SIG-M5 (cell line): ENCODE results near the gene ERCC6L2.

Experiments
- DNase-seq: peaks from one replicate; lab custom pipeline; 2025; lab: John Stamatoyannopoulos, UW

Gene ERCC6L2

DNA sequence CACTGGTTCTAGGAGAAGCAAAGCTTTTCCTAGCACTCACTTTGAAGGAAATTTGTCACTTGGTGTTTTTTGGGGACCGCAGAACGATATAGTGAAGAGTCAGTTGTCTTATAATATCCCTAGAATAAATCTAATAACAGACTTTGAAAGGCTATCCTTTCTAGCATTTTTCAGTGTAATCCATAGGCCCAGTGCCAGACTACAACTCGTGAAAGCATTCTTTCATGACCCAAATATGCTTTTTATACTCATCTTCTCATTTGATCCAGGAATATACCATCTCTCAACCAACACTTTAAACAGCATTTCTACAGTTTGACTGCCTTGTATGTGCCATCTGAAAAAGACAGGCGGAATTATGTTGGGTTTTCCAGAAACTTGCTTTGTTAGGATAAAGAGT, 104.0 kb downstream of the ERCC6L2 start:
- DNase-seq = no peak

DNA sequence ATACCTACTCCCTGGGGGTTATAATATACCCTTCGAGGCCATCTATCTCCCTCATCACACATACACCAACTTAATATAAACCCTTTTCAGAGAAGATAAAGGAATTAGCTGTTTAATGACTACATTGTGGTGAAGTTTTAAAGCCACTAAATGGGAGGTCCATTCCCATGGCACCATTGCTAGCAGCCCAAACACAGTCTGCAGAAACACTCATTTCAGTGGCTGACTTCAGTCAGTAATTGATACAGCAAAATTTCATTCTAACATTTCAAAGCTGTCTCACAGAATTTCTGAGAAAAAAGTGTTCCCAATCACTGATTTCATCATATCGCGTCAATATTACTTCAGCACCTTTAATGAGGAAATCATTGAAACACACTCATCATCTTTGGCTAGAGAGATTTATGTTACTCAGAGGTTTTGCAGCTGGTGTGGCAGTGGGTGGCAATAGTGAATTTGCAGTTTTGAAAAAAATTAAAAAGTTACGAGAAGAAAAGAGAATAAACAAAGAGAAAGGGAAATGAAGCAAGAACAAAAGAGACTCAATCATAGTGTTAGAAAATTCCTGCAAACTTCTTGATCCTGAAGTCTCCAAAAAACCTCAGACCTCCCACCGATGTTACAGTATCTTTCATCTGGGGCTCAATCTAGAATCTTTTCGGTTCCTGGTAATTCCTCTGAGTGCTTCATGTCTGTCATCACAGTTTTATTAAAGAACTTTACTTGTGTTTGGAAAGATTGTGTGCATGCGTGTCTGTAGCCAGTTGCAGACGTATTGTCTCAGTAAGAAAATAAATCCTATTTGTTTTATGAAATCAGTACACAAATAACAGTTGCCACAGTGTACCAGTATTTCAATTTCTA, 105.0 kb downstream of the ERCC6L2 start:
- no peak for DNase-seq

DNA sequence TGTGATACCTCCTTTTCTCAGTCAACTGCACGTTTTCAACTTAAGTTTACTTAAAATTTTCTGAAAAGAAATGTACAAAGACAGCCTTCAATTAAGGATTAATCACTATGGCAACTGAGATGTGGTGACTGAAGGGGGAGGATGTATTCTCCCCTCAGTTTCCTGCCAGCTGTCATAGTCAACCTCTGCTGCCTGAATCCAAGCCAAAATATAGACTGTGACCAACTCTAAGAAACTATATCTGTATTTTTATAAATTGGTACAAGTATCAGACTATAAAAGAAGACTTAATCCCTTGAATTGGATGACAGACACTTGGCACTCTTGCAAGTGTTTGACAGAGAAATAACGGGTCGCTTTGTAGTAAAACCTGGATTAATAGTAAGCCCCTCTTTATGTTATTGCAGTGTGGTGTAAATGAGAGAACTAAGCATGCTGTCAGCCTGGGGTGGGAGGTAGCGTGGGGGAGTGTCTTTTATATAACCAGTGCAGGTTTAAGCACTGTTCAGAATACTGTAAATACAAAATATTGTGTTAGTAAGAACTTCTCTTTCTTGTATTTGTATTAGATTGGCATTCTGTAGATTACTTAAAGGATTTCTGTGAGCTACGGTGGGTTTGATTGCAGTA, 106.4 kb downstream of the ERCC6L2 start:
- DNase-seq = no peak

DNA sequence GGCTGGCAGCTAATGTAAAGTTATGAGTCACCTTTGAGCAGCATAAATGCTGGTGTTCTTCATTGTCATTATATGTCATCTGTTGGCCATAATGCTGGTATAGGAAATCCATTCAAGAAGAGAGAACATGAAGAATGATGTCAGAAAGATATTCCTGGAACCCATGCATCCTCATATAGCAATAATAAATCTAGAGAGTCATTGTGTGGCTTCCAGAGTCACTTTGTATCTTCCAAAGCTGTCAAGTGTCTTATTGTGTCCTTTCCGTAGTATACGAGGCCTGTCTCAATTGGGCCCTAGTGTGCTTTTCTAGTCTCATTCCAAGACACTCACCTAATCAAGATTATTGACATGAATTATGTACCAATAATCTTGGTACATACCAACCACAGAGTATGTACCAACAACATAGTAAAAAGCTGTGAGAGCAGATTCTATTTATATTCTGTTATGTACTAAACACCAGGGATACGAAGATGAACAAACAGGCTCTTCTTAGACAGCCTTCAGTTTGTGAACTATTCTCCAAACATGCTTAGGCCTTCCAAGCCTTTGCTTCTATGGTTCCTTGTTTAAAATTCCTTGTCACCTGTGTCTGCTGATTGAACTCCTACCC, 110.1 kb downstream of the ERCC6L2 start:
- no peak for DNase-seq

DNA sequence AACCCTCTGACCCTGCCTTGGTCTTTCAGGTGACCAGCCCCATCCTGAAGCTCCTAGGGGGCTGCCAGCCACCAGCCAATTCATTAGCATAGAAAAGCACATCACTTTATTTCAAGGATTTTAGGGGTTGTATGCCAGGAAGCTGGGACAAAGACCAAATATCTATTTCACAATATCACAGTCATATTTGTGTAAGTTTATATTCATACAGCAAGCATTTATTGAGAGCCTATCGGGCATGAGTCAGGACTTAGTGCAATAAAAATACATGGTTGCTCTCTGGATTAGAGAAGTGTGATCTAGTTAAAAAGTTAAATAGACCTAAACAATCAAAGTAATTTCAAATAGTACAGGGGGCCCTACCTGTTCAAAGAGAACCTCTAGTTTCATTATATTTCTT, 113.8 kb downstream of the ERCC6L2 start:
- DNase-seq = no peak

DNA sequence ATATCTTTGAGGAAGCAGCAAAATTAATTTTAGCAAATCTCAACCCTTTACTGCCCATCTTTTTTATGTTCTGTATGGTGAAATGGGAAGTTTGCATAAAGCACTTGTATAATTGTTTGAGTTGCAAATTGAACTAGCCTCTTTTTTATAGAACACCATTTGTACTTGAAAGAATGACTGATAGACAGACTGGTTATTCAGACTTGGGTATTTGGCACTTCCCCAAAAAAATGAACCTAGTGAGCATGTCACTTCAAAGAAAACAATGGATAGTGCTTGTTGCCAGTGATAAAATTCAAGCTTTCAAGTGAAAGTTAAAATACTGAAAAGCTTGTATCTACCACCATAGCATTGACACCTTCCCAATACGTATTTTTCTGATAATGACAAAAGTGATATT, 115.8 kb downstream of the ERCC6L2 start:
- no peak for DNase-seq

DNA sequence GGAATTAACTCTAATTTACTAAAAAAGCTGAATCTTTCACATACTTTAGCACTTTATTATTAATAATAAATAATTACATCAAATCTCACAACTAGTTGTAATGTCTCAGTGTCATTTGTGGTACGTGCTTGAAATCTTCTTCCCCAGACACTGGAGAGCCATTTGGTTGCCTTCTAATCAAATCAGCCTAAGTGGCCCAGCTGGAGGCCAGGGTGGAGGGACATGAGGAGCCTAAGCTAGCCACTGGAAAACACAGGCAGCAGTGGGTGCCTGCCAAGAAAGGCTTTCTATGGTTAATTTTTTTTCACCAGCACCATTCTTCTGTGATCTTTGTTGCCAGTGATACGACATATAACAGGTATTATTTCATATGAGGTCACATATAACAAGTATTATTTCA, 117.0 kb downstream of the ERCC6L2 start:
- no peak for DNase-seq

DNA sequence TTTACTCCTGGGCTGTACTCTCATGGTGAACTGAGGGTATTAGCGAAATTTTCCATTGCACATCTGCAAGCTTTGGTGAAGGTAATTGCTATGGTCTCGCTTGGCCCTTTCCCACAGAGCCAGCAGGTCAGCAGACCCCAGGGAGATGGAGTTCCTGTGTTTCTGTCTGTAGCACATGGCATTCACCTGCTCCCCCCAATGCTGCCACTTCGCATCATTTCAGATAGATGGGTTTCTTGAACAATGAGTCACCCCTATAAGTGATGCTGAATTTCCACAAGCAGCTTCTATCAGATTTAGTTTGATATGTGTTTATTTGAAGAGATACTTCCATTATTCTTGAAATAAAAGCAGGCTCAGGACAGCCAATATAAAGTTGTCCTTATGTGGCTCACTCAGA, 117.8 kb downstream of the ERCC6L2 start:
- DNase-seq = no peak

DNA sequence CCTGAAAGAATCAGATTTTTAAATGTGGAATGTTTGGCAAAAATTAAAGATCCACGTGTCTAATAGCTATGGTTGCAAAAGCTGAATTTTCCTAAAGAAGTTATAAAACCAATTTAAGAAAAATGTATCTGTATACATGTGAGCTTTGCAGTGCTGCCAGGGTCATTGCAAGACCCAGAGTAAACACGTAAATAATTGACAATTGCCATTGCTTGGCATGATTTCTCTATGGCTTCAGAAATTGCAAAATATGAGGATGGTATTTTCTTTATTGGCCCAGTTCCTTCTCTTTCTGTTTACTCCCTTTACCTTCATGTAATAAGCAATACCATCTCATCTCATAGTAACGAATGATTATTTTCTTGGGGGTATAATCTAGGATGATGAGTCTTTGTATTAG, 123.9 kb downstream of the ERCC6L2 start:
- DNase-seq = no peak

DNA sequence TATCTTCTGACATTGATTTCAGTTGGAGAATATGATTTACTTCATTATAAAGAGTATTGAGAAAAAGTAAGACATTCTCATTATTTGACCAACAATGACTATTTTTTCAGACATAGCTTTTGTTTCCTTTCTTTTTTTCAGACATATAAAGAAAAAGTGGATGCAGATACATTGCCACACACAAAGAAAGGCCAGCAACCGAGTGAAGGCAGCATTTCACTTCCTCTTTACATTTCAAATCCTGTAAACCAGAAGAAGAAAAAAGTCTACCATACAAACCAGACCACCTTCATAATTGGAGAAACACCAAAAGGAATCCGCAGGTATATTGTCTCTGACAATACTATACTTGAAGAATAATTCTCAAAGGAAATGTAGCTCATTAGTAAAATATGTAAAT, 128.9 kb downstream of the ERCC6L2 start:
- DNase-seq = no peak

DNA sequence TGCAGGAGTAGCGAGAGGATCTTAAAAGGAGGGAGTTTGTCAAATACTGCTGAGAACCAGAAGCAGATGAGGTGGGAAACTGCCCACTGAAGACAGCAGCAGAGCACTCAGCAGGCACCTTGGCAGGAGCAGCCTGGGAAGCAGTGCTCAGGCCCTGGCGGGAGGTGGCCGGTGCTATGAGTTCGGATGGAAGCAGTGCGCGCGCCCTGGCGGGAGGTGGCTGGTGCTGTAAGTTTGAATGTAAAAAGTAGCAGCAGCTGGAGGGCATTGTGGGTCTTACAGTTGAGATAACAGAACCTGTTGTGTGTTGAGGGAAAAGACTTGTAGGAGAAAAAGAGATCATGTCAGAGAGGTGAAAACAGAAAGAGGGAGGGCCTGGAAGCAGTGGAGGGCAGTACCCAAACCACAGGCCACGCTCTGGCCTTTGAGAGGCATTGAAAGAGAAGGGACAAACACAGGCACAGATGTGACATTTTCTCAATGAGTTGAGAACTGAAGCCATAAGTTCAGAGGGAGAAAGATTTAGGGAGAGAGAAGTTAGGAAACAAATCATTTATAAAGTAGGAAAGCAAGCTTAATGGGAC, 130.9 kb downstream of the ERCC6L2 start:
- no peak for DNase-seq

DNA sequence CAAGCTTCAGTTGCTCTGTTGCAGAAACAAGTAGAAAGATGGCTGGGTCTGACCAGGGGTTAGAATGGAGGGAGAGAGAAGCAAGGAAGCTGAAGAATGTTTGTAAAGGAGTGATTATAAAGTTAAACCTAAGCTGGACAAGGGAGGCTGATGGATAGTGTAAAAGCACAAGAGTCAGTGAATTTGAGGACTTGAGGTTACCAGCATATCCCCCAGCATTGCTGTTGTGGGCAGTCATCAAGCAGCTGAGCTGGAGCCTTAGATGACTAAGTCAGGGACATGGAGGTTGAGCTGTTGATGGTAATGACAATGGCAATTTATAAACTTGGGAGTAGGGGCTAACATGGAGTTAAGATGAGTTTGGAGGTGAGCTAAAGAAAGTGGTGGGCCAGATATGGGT, 131.5 kb downstream of the ERCC6L2 start:
- DNase-seq = no peak

DNA sequence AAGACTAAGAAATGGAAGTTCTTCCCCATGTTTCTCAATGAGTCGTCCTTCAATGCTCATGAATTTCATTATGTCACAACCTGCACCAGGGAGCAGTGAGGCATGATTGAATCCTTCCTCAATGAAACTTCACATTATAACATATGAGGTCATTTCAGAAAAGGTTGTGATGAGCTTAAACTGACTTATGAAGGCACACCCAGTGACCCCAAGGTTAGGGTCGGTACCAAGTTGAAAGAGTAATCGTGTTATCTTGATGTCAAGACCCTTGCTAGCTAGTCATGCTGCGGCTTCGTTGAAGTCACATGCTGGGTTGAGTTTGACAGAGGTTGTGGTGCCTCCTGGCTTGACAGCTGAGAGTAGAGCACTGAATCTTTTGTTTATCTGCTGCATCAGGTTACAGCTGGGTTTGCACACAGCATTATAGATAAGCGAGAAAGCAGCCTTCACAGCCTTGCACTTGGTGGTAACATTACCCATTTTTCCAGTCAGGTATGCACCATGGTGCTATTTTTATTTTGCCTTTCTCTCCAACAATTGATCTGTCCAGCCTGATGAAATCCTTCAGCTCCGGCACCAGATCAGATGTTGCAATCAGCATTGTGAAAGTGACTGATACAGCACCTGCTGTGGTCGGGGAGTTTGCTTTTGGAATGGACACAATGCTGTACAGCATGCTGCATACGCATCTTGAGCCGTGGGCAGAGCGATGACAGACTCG, 133.2 kb downstream of the ERCC6L2 start:
- DNase-seq = no peak

DNA sequence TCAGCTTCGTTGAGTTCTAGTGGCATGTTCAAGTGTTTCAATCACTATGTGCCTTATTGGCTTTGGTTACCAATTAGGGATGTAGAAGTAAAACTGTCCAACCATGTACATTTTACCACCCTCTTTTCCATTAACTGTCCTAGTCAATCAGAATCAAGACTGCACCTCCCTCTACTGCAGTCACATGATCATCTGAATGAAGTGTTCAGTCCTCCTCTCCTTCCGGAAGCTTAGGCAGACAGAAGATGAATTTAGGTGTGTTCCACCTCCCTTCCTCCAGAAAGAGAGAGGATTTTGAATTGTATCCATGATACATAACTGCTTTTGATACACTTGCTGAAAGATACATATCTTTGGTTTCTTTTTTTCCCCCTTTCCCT, 133.7 kb downstream of the ERCC6L2 start:
- no peak for DNase-seq

DNA sequence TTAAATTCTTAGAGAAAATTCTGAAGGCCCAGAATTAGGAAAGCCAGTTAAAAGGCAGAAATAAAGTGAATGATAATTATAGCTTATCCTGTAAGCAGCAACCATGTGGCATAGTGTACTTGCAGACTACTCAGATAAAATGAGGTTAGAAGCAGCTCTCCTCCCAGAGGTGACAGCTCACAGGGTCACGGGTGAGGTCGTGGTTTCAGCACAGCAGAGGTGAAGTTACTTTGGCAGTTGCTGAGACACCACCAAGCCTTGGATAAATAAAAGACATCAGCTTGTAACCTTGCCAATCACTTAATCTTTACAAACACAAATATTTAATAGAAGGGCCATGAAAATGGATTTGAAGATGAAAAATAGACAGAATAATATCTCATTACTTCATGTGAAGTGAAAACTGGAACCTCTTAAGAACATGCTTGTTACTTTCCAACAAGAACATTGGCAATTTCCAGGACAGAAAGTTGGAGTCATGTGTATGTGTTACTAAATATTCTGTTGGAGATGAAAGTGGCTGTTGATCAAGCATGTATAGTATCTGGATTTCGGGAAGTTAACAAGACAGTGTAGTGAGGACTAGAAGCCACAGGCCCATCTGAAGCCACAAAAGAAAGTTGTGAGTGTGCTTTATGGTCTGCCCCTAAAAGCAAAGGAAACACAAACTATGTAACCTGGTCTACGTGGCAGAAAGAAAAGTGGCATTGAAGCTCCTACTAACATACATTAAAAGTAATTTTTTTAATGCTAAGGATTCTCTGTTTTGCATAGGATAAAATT, 134.4 kb downstream of the ERCC6L2 start:
- DNase-seq = no peak

DNA sequence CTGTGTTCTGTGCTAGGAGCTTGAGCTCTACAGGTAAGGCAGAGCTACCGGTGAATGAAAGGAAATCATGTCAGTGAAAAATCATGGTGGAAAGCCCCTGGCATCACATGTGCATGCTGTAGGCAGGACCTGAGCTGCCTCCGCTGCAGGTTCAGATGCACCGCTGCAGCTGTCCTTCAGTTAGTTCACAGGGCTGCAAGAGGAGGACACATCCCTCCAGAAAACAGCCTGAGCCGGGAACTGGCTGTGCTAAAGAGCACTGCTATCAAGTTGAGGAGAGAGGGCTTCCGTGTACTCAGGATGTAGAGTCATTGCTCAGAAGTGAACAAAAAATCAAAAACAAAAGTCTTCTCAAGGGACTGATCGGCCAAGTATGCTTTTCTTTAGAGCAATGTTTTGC, 138.6 kb downstream of the ERCC6L2 start:
- no peak for DNase-seq

DNA sequence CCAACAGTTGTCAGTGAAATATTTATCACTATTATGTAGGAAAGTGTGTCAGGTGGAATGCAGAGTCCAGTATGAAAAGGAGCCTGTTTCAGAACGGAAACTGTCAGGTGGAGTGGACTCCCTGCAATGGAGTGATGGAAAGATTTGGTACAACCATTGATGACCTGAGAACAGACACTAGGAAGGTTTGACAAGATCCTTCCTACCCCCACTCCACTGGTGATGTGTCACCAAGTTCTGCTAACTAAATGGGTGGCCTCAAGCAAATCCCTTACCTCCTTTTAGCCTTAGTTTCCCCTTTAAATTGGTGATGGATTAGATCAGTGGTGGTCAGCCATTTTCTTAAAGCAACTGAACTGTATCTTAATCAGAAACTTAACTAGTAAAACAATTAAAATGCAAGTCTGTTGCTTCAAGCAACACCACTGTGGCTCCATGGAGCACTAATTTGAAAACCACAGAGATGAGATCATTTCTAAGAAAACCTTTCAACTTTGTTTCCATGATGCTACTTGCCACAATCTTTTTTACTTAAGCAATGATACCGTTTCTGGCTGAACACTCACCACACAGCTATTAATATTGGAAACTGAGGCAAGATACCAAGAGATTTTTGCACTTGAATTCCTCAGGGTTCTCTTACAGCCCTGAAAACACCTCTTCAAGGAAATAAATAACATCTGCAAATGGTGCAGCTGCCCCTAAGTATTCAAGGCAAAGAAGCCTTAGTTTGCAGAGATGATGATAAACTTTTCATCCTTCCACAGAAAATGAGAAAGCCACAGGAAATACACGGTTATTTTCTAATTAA, 140.6 kb downstream of the ERCC6L2 start:
- no peak for DNase-seq
